Measurements from ENCODE around the gene CAPZB. TPM values are rescaled to one million over a fixed set of nuclear protein-coding genes. Genes with fewer than 3 reads are reported as not detected.

CAPZB gene
- polyA plus RNA-seq, 1 of the 3 experiments (the other 2 are of a cell fraction) = 122 TPM

GRCh38 chr1:19507516-19507915, 22.2 kb upstream of the CAPZB start:
- H3K9me3 ChIP-seq = no peaks in the 10 kb centered on the region
- TF ChIP-seq MEF2A (IDR thresholded peaks at IDR 0.05; ENCODE audit: borderline replicate concordance, low read depth) = no peak
- no peak for TF ChIP-seq TCF12 (IDR thresholded peaks at IDR 0.05)
- no peak for TF ChIP-seq CTCF (IDR thresholded peaks at IDR 0.05)
- TF ChIP-seq TAF1 (IDR thresholded peaks at IDR 0.05; ENCODE audit: borderline replicate concordance, low read depth, low read length) = no peak
- TF ChIP-seq MAX (IDR thresholded peaks at IDR 0.05; ENCODE audit: low read depth) = no peak
- TF ChIP-seq FOSL2 (IDR thresholded peaks at IDR 0.05; ENCODE audit: borderline replicate concordance, low read depth) = no peak
- TF ChIP-seq RFX5 (IDR thresholded peaks at IDR 0.05; ENCODE audit: low read length) = no peak
- no peak for TF ChIP-seq TEAD4 (IDR thresholded peaks at IDR 0.05; ENCODE audit: borderline replicate concordance, insufficient read depth)
- no peak for TF ChIP-seq ELF1 (IDR thresholded peaks at IDR 0.05)
- no peak for TF ChIP-seq MXI1 (IDR thresholded peaks at IDR 0.05; ENCODE audit: low read depth, low read length)
- no peak for TF ChIP-seq USF2 (IDR thresholded peaks at IDR 0.05; ENCODE audit: borderline replicate concordance, low read depth, low read length)
- no peaks in the 10 kb centered on the region for H3K79me2 ChIP-seq (ENCODE audit: insufficient read depth)
- no peaks in the 10 kb centered on the region for H4K20me1 ChIP-seq (ENCODE audit: insufficient read depth)
- H3K4me2 ChIP-seq = no peak overlapping the region
- no peaks in the 10 kb centered on the region for H3K9me2 ChIP-seq
- no peaks in the 10 kb centered on the region; a peak in 1 of 4 replicates for H3K4me1 ChIP-seq (ENCODE audit: control insufficient read depth in 1 of 2, insufficient read depth in 2 of 2, low read depth in 1 of 2, low read length in 1 of 2)
- no peaks in the 10 kb centered on the region for H3K27me3 ChIP-seq (ENCODE audit: insufficient read depth)
- no peak overlapping the region for H2AFZ ChIP-seq (ENCODE audit: low read depth)
- DNase-seq = no peak
- peaks cover 12% of the 10 kb centered on the region for H3F3A ChIP-seq (replicated peaks; ENCODE audit: insufficient read depth)
- H3K9ac ChIP-seq = no peak overlapping the region
- 74% methylated on average over 5 of the region's 5 CpGs for WGBS (ENCODE audit: low lambda C conversion rate)
- no peak overlapping the region for H3K4me3 ChIP-seq (ENCODE audit: low read depth in 2 of 2, low read length in 1 of 2)
- no peak overlapping the region for H3K27ac ChIP-seq (ENCODE audit: low read depth in 2 of 2, low read length in 1 of 2)
- ChIA-PET POLR2A (no interaction called here), CTCF (interaction anchor here (0.9 to 1.0 kb wide), 2 partner anchors 8 to 40 kb away, joined by 3 read pairs; no protein-coding TSS in a partner anchor)
- no peaks in the 10 kb centered on the region for H3K36me3 ChIP-seq (replicated peaks in 1 of 2; ENCODE audit: control insufficient read depth in 1 of 2, insufficient read depth in 2 of 2, low read length in 1 of 2)

GRCh38 chr1:19505693-19506457, 20.5 kb upstream of the CAPZB start:
- Histone ChIP-seq H4K20me1 (ENCODE audit: insufficient read depth) (no peaks in the 10 kb centered on the region), H3K9me2 (no peaks in the 10 kb centered on the region), H2AFZ (ENCODE audit: low read depth) (no peak overlapping the region; the same call in 1 of the 2 replicates), H3K4me2 (no peak overlapping the region), H3K9me3 (no peaks in the 10 kb centered on the region), H3K27me3 (ENCODE audit: insufficient read depth) (no peaks in the 10 kb centered on the region), H3F3A (replicated peaks; ENCODE audit: insufficient read depth) (peaks cover 12% of the 10 kb centered on the region), H3K27ac (ENCODE audit: low read depth in 2 of 2, low read length in 1 of 2) (peak overlapping the region in 1 of 2 experiments; percentile 45; a peak in 2 of 4 replicates), H3K9ac (no peak overlapping the region), H3K4me3 (ENCODE audit: low read depth in 2 of 2, low read length in 1 of 2) (no peak overlapping the region), H3K4me1 (ENCODE audit: control insufficient read depth in 1 of 2, insufficient read depth in 2 of 2, low read depth in 1 of 2, low read length in 1 of 2) (no peaks in the 10 kb centered on the region; a peak in 1 of 4 replicates), H3K36me3 (replicated peaks in 1 of 2; ENCODE audit: control insufficient read depth in 1 of 2, insufficient read depth in 2 of 2, low read length in 1 of 2) (no peaks in the 10 kb centered on the region), H3K79me2 (ENCODE audit: insufficient read depth) (no peaks in the 10 kb centered on the region)
- WGBS (ENCODE audit: low lambda C conversion rate) = 87% methylated on average over 11 of the region's 11 CpGs
- TF ChIP-seq MEF2A (IDR thresholded peaks at IDR 0.05; ENCODE audit: borderline replicate concordance, low read depth) = no peak
- no peak for TF ChIP-seq RFX5 (IDR thresholded peaks at IDR 0.05; ENCODE audit: low read length)
- TF ChIP-seq NRF1 (IDR thresholded peaks at IDR 0.05; ENCODE audit: low read depth, low read length) = no peak
- no peak for TF ChIP-seq SMC3 (IDR thresholded peaks at IDR 0.05; ENCODE audit: low read depth, low read length)
- no peak for TF ChIP-seq FOXJ3 (CRISPR knock-in tag; IDR thresholded peaks at IDR 0.05)
- no peak for TF ChIP-seq SIN3A (IDR thresholded peaks at IDR 0.05; ENCODE audit: borderline replicate concordance, low read depth, low read length)
- TF ChIP-seq ELF1 (IDR thresholded peaks at IDR 0.05) = no peak
- no peak for TF ChIP-seq TAF1 (IDR thresholded peaks at IDR 0.05; ENCODE audit: borderline replicate concordance, low read depth, low read length)
- TF ChIP-seq EP300 (IDR thresholded peaks at IDR 0.05; ENCODE audit: borderline replicate concordance in 1 of 2, low read depth in 1 of 2, low read length in 1 of 2) = no peak
- TF ChIP-seq PBX3 (IDR thresholded peaks at IDR 0.05) = no peak
- TF ChIP-seq RXRA (IDR thresholded peaks at IDR 0.05; ENCODE audit: borderline replicate concordance, low read depth) = no peak
- TF ChIP-seq YY1 (IDR thresholded peaks at IDR 0.05; ENCODE audit: low read depth) = no peak
- ChIA-PET CTCF (no interaction called here), POLR2A (no interaction called here)
- DNase-seq = no peak

Measured in SK-N-SH (cell line).